Activated naive CD4-positive, alpha-beta T cell treated with anti-CD3 and anti-CD28 coated beads, Interleukin-2, amount 50 U/mL, for 16 hours (primary cell): Measurements from ENCODE around the gene ST8SIA5.

ENCODE experiments used
- DNase-seq: peaks from one replicate; pipeline ENCODE4 v3.0.0-alpha.2; 2020

Gene ST8SIA5

GRCh38 chr18:46738491-46738890 is 18.4 kb downstream of the ST8SIA5 start:
- DNase-seq: no peak

- no peak for DNase-seq
Measured at GRCh38 chr18:46736736-46737135, 20.1 kb downstream of the ST8SIA5 start.

- DNase-seq: no peak
Measured at GRCh38 chr18:46736135-46736534, 20.7 kb downstream of the ST8SIA5 start.

GRCh38 chr18:46734981-46735380 is 21.9 kb downstream of the ST8SIA5 start:
- DNase-seq: no peak

DNA sequence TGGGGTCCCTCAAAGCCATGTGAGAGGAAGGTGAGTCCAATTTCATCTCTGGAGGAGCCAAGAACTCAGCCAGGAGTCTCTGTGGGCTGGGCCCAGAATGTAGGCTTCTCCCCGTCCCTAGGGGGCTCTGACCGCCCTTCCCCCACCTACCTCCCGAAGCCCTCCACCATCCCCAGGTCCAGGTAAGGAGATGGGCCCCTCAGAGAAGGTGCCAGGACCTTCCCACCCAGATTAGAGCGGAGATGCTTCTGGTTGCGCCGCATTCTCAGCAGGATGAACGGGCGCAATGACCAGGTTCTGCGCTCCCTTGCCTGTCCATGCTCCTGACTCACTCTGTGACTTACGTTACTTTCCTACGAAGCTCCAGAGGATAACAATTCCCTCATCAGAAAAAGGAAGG is 23.0 kb downstream of the ST8SIA5 start:
- no peak for DNase-seq

DNA sequence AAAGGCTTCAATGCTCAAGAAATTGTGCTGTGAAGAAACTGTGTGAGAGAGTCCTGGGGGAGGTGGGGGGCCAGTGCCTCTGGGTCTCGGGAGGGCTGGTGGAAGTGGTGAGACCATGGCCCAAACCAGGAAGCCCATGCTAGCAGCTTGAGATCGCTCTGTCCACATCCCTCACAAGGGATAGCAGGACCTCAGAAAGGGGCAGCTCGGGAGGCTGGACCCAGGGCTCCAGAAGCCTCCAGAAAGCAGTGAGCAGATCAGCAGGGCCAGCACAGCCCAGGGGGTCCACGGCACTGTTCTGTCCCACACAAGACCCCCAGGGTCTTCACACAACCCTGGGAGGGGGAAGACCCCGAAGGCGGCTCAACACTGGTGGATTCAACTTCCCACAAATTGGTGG is 24.1 kb downstream of the ST8SIA5 start:
- DNase-seq: no peak

- no peak for DNase-seq
Measured at GRCh38 chr18:46732201-46732600, 24.7 kb downstream of the ST8SIA5 start.

DNA sequence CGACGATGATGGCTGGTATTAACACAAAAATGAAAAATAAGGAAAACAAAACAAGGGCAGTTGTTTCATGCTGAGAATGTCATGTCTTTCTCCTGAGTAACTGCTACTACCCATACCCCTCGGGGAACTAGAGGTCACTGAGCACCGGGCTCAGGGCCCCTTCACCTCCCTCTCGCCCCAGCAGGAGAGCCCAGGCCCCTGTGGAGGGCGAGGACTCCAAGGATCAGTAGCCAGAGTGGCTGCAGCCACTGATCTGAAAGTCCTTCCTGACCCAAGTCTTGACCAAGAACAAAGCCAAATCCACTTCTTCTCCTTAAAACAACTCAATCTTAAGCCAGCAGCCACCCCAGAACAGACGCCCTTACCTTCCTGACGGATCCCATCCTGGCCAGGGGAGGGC is 25.5 kb downstream of the ST8SIA5 start:
- no peak for DNase-seq

- DNase-seq: no peak
Measured at GRCh38 chr18:46728219-46728930, 28.5 kb downstream of the ST8SIA5 start.

DNA sequence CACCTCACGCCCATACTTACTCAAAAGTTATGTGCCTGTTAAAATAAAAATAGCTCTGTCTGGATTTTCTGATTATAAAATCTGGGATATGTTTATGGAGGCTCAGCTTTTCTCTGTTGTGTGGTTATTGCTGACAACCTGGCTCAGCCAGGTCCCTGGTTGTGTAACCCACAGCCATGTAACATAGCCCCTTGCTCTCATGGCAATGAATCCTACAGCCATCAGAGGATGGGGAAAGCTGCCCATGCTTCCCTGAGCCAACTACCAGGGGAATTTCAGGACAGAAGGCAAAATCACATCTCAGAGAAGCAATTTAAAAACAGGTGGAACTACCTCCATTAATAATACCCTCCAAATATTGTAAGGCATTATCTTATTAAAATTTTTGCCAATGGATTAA is 29.7 kb downstream of the ST8SIA5 start:
- DNase-seq: no peak

GRCh38 chr18:46725310-46725709 is 31.5 kb downstream of the ST8SIA5 start:
- DNase-seq: no peak

- no peak for DNase-seq
Measured at GRCh38 chr18:46723856-46724415, 32.9 kb downstream of the ST8SIA5 start.

GRCh38 chr18:46722051-46722450 is 34.8 kb downstream of the ST8SIA5 start:
- DNase-seq: no peak

DNA sequence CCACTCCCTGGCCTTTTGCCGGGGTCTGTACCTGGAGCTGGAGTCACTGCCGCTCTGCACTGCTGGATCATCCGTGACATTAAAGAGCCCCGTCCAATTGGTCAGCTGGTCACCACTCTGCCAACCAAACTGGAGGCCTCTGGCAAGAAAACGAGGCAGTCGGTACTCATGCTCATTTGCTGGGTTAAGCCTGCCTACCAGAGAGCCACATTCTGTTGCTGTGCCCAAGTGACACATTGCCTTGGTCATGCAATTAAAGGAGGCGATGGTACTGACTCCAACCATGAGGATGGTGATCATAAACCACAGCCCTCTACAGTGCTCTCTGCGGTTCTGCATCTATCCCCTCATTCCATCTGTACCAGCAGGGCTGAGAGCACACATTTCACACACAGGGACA is 35.5 kb downstream of the ST8SIA5 start:
- no peak for DNase-seq

- no peak for DNase-seq
Measured at GRCh38 chr18:46720521-46720920, 36.3 kb downstream of the ST8SIA5 start.

- DNase-seq: no peak
Measured at GRCh38 chr18:46720092-46720491, 36.8 kb downstream of the ST8SIA5 start.

- no peak for DNase-seq
Measured at GRCh38 chr18:46719388-46719787, 37.5 kb downstream of the ST8SIA5 start.

DNA sequence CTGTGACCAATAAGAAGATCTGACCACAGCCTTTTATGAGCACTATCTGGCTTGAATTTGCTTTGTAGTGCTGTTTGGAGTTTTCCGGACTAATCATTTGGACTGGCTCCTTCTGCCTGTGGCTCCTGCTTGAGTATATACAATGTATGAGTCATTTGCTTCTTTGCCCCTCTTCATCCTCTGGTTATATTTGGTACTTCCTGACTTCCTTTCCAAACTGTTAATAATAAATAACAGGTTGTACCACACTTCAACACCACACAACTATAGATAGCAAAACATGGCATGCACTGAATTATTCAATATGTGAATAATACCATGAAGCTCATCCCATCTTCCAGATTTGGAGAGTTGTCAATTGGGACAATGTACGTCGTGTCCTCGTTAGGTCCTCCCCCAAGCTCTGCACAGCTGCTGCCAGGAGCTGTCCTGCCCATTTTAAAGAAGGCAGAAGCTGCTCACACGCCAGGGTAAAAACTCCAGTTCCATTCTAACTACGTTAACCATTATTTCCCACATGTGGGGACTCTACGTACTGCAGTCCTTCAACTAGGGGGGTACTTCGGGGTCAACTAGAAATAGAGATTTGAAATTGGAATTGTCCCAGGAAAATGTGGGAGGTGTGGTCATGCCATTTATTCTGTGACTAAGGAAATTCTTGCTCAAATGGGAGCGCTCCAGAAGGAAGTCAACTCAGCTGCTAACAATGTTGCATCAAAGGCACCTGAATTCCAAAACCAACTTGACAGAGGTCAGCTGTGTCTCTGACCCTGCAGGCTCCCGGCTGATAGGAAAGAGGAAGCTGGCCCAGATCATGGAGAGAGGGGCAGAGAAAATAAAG is 38.1 kb downstream of the ST8SIA5 start:
- DNase-seq: no peak

- no peak for DNase-seq
Measured at GRCh38 chr18:46716827-46717226, 40.0 kb downstream of the ST8SIA5 start.

DNA sequence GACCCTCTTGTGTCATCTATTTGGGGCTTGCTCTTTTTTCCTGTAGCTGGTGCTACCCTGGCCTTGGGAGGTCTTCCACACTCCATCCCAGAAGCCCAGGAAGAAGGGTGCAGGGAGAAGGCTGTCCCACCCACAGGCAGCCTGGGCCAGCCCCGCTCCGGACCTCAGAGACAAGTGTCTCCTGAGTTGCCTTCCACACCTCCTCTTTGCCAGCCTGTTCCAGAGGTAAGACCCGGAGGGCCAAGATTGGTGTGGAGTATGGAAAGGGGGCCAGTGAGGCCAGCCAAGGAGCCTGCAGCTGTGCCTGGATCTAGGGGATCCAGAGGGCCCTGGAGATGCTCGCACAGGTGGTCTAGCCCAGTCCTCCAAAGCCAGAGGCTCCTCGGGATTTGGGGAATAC is 40.5 kb downstream of the ST8SIA5 start:
- DNase-seq: no peak

DNA sequence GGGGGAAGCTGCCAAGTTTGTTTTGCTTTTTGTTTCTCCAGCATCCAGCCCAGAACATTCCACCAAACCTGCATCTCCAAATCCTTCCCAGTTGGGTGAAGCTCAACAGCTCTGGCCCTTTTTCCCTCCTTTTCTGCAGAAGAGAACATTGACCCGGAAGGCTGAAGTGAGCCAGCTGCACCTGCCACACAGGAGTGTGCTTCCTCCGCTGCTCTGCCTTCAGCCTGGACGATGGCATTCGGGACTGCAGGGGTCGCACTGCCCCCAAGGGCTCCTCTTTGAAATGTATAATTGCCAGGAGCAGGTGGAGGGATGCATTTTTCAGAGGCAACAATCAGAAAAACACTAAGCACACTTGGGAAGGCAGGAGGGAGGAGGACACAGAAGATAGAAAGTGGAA is 41.8 kb downstream of the ST8SIA5 start:
- DNase-seq: no peak

DNA sequence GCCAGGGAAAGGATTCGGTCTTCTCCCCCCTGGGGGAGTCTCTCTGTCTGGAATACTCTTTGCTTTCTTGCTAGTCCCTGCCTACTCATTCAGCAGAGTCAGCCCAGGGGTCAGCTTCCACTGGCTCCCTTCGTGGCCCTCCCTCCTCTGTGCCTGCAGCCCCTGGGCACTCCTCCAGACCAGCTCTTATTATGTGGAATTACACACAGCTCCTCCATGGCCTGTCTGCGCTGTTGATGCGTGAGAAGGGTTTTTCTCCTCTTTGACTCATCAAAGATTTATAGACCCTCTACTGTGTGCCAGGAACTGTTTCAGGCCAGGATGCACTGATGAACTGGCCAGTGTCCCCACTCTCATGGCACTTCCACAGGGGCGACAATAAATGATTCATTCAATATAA is 44.4 kb downstream of the ST8SIA5 start:
- DNase-seq: no peak

GRCh38 chr18:46711444-46711863 is 45.4 kb downstream of the ST8SIA5 start:
- no peak for DNase-seq

GRCh38 chr18:46706968-46707367 is 49.9 kb downstream of the ST8SIA5 start:
- no peak for DNase-seq
